AG04450 (cell line): Measurements from ENCODE around the gene CUEDC1. TPM values are rescaled to one million over a fixed set of nuclear protein-coding genes. Genes with fewer than 3 reads are reported as not detected.

ENCODE experiments used
- CTCF ChIA-PET: fragments of 300-600, 350-600 bp; formaldehyde crosslinking; extraction: SDS; loops from one replicate; lab custom pipeline; 2022; ENCODE audit warnings: antibody characterized with exemption, inconsistent platforms; lab: Charles Lee
- POLR2A ChIA-PET: fragments of 350-600 bp; formaldehyde crosslinking; extraction: SDS; loops from one replicate; lab custom pipeline; 2021; ENCODE audit warnings: antibody characterized with exemption, inconsistent platforms; lab: Yijun Ruan, JAX
- DNase-seq: peaks from one replicate; pipeline ENCODE4 v3.0.0-alpha.2; 2011; ENCODE audit warnings: low read depth, low spot score
- H3K27ac ChIP-seq: one replicate; pipeline ENCODE4 v1.5.1; 2012; ENCODE audit warnings: low read depth, low read length, control low read depth
- H3K27me3 ChIP-seq: one replicate; pipeline ENCODE4 v1.6.0; 2012; ENCODE audit warnings: low read length; ENCODE audit not compliant: control insufficient read depth, insufficient read depth
- H3K4me3 ChIP-seq: 2 replicates; pipeline ENCODE4 v1.5.1; 2011; ENCODE audit warnings: mild to moderate bottlenecking, low read depth, low read length, control low read depth
- H3K9me3 ChIP-seq: 2 replicates; pipeline ENCODE4 v1.5.1; 2012; ENCODE audit warnings: low read length; ENCODE audit not compliant: control insufficient read depth, insufficient read depth
- polyA plus RNA-seq: library from polyadenylated mRNA; depleted of rRNA; stranded (reverse); fragments of >200 nt; gene quantifications from 2 replicates; pipeline ENCODE4 v1.2.3, GENCODE V29; 2011
- TF ChIP-seq, protein P1 (sequence below): IDR thresholded peaks from 2 replicates; pipeline ENCODE4 v1.5.1; 2011; ENCODE audit warnings: low read depth, low read length, control low read depth, inconsistent platforms

Gene CUEDC1
- polyA plus RNA-seq, 1 experiment: 21.6 TPM

DNA sequence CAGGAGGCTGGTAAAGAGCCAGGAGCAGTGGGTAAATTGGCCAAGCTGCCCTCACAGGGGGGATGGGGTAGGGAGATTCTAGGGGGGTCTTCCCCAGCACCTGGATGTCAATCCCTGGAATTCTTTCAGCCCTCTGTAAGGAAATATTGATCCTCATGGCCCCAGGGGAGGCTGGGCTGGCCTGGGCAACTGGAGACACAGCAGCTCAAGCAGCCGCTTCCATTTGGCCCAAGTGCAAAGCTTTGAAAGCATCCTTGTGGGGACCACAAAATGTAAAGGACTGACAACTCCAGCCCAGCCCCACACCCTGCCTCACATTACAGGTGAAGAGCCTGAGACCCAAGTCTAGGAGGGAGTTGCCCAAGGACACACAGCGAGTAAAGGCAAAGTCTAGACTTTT, 66.0 kb downstream of the CUEDC1 start:
- DNase-seq: no peak
- CTCF ChIA-PET: interaction anchor here (0.6 to 6.0 kb wide), 3 partner anchors 13 to 98 kb away, joined by 3 to 89 read pairs (median 3); no protein-coding TSS in a partner anchor
- TF ChIP-seq, protein P1, sequence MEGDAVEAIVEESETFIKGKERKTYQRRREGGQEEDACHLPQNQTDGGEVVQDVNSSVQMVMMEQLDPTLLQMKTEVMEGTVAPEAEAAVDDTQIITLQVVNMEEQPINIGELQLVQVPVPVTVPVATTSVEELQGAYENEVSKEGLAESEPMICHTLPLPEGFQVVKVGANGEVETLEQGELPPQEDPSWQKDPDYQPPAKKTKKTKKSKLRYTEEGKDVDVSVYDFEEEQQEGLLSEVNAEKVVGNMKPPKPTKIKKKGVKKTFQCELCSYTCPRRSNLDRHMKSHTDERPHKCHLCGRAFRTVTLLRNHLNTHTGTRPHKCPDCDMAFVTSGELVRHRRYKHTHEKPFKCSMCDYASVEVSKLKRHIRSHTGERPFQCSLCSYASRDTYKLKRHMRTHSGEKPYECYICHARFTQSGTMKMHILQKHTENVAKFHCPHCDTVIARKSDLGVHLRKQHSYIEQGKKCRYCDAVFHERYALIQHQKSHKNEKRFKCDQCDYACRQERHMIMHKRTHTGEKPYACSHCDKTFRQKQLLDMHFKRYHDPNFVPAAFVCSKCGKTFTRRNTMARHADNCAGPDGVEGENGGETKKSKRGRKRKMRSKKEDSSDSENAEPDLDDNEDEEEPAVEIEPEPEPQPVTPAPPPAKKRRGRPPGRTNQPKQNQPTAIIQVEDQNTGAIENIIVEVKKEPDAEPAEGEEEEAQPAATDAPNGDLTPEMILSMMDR: no peak
- no peak overlapping the region for H3K4me3 ChIP-seq
- no peaks in the 10 kb centered on the region for H3K27me3 ChIP-seq
- H3K9me3 ChIP-seq: no peaks in the 10 kb centered on the region; the same call in 1 of the 2 replicates
- POLR2A ChIA-PET: no interaction called here
- H3K27ac ChIP-seq: no peak overlapping the region

DNA sequence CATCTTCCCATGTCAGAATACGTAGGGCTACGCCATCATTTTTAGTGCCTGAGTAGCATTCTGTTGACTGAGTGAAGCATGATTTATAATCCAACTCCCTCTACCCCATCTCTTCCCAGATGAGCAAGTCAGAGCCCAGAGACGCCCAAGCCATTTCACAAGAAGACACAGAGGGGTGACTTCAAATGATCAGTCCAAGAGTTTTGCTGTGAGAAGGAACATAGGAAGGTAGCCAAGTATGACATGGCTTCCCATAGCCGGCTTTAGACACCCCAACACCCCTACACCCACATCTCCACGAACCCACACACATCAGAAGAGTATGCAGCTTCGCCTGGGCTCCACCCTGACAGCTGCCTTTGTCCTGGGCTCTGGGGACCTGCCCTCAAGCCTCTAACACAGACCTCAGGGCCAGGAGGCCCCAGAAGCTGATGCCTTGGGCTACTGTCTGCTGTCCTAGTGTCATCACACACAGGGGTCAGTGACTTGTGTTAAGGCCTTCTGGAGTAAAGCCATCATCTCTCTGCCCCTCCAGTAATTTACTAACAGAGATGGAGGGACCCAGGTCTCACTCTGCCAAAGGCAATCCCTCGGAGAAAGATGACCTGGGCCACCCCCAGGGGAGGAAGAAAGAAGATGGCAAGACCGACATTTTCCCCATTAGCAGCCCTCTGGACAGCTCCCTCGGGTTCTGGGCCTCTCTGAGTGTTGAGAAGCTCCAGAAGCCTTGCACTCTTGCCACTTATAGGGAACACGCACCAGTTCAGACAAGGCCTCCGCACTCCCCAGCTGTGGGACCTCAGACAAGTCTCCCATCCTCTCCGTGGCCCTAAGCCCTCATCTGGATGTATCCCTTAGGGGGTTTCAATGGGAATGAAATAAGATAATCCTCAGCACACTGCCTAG, 66.6 kb downstream of the CUEDC1 start:
- DNase-seq: no peak
- H3K27ac ChIP-seq: peak overlapping the region; percentile 21
- no peaks in the 10 kb centered on the region for H3K27me3 ChIP-seq
- POLR2A ChIA-PET: no interaction called here
- H3K4me3 ChIP-seq: no peak overlapping the region
- CTCF ChIA-PET: interaction anchor here (0.6 to 6.0 kb wide), 4 partner anchors 12 to 98 kb away, joined by 3 to 89 read pairs (median 3); no protein-coding TSS in a partner anchor
- H3K9me3 ChIP-seq: no peaks in the 10 kb centered on the region; the same call in 1 of the 2 replicates
- TF ChIP-seq, protein P1: no peak

DNA sequence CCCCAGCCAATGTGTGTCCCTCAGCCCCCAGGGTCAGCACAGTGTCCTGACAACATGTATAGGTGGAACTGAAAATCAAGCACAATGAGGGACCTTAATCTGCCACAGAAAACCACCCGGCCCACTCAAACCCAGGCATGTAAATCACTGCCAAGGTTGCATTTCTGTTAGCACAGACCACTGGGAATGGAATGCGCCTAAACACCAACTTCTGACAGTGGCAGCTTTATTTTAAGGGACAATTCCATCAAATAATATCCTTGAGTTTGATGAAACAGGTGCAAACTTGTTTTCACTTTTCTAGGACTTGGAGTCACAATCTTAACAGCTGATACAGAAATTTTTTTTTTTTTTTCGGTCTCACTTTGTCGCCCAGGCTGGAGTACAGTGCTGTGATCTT, 68.1 kb downstream of the CUEDC1 start:
- H3K27ac ChIP-seq: no peak overlapping the region
- H3K27me3 ChIP-seq: no peaks in the 10 kb centered on the region
- TF ChIP-seq, protein P1: no peak
- no peak overlapping the region for H3K4me3 ChIP-seq
- POLR2A ChIA-PET: interaction anchor here (0.6 kb wide), 1 partner anchor 37 kb away, joined by 3 read pairs; no protein-coding TSS in a partner anchor
- no peak for DNase-seq
- CTCF ChIA-PET: interaction anchor here (0.7 to 0.9 kb wide), 2 partner anchors 26 to 32 kb away, joined by 3 to 4 read pairs; no protein-coding TSS in a partner anchor
- no peaks in the 10 kb centered on the region for H3K9me3 ChIP-seq

DNA sequence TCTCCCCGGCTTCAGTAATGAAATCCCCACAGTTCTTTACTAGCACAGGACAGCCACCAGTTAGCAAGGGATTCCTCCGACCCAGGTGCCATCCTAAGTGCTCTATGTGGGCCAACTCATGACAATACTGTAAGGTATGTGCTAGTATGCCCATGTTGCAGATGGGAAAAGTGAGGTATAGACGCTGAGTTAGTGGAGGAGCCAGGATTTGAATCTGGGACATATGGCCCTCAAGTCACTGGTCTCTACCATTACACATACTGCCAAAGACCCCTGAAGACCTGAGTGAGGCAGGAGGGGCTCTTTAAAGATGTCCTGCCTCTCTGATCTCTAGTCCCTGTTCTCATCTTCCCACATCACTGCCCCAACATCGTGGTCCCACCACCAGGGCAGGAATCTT, 69.2 kb downstream of the CUEDC1 start:
- no peak overlapping the region for H3K4me3 ChIP-seq
- no peaks in the 10 kb centered on the region for H3K9me3 ChIP-seq
- DNase-seq: no peak
- TF ChIP-seq, protein P1: no peak
- CTCF ChIA-PET: no interaction called here
- no peaks in the 10 kb centered on the region for H3K27me3 ChIP-seq
- POLR2A ChIA-PET: interaction anchor here (0.7 kb wide), 1 partner anchor 87 kb away, joined by 3 read pairs; no protein-coding TSS in a partner anchor
- no peak overlapping the region for H3K27ac ChIP-seq
